IMR-90 (cell line): ENCODE measurements around the gene SLC4A9. TPM values are rescaled to one million over a fixed set of nuclear protein-coding genes. Genes with fewer than 3 reads are reported as not detected.

ENCODE experiments used
- ATAC-seq: fragments of 200-7000 bp; cut with Tn5 transposase; 2 replicates; pipeline ENCODE4 v1.9.1; 2020; ENCODE audit warnings: low read depth, mild to moderate bottlenecking, moderate library complexity
- BruUV-seq: library from RNA; stranded (reverse); fragments of 400-500 nt; replicated peaks from 2 replicates; lab custom pipeline; 2021; lab: Mats Ljungman, UMichigan
- CTCF ChIA-PET: fragments of 300-600 bp; formaldehyde crosslinking; extraction: SDS; loops from one replicate; lab custom pipeline; 2021; ENCODE audit warnings: antibody characterized with exemption; lab: Yijun Ruan, JAX
- POLR2A ChIA-PET: fragments of 300-600 bp; sonication (Branson Sonifier 250); formaldehyde crosslinking; loops from one replicate; lab custom pipeline; 2022; ENCODE audit warnings: antibody characterized with exemption; ENCODE audit not compliant: unreplicated experiment; lab: Charles Lee
- DNase-seq: peaks from one replicate; pipeline ENCODE4 v3.0.0; 2013
- H2AFZ ChIP-seq: replicated peaks from 2 replicates; pipeline ENCODE3; 2013; ENCODE audit warnings: low read length, mild to moderate bottlenecking; ENCODE audit not compliant: poor library complexity
- H2AK5ac ChIP-seq: 2 replicates; pipeline ENCODE4 v1.6.1; 2013; ENCODE audit warnings: low read depth, low read length, inconsistent platforms
- H2AK9ac ChIP-seq: replicated peaks from 2 replicates; pipeline ENCODE3; 2013; ENCODE audit warnings: mild to moderate bottlenecking, low read depth, low read length, moderate library complexity; ENCODE audit not compliant: poor library complexity
- H2BK120ac ChIP-seq: 2 replicates; pipeline ENCODE4 v1.6.1; 2013; ENCODE audit warnings: low read depth, low read length, inconsistent platforms
- H2BK15ac ChIP-seq: 3 replicates; pipeline ENCODE4 v1.6.1; 2013; ENCODE audit warnings: low read depth, low read length, inconsistent platforms
- H2BK20ac ChIP-seq: 2 replicates; pipeline ENCODE4 v1.6.1; 2013; ENCODE audit warnings: low read depth, mild to moderate bottlenecking, inconsistent platforms, low read length, moderate library complexity
- H2BK5ac ChIP-seq: 2 replicates; pipeline ENCODE4 v1.6.1; 2013; ENCODE audit warnings: mild to moderate bottlenecking, low read depth, low read length, inconsistent platforms; ENCODE audit not compliant: poor library complexity, severe bottlenecking
- H3K14ac ChIP-seq: replicated peaks from 2 replicates; pipeline ENCODE4 v1.6.1; 2013; ENCODE audit warnings: low read depth, low read length, inconsistent platforms
- H3K18ac ChIP-seq: 2 replicates; pipeline ENCODE4 v1.6.1; 2013; ENCODE audit warnings: low read depth, low read length, control low read depth
- H3K23ac ChIP-seq: 2 replicates; pipeline ENCODE4 v1.6.1; 2013; ENCODE audit warnings: low read depth, low read length, inconsistent platforms
- H3K27ac ChIP-seq: 2 replicates; pipeline ENCODE4 v1.5.1; 2013; ENCODE audit warnings: mild to moderate bottlenecking, control low read depth, low read length; ENCODE audit not compliant: insufficient read depth
- H3K27me3 ChIP-seq: 2 replicates; pipeline ENCODE4 v1.6.1; 2013; ENCODE audit warnings: low read length; ENCODE audit not compliant: control insufficient read depth, insufficient read depth
- H3K36me3 ChIP-seq: 2 replicates; pipeline ENCODE4 v1.6.1; 2013; ENCODE audit warnings: low read length, mixed read lengths; ENCODE audit not compliant: control insufficient read depth, insufficient read depth
- H3K4ac ChIP-seq: 2 replicates; pipeline ENCODE4 v1.6.1; 2013; ENCODE audit warnings: low read depth, low read length, inconsistent platforms
- H3K4me1 ChIP-seq: 2 replicates; pipeline ENCODE4 v1.6.1; 2013; ENCODE audit warnings: low read length, mixed read lengths; ENCODE audit not compliant: control insufficient read depth, insufficient read depth
- H3K4me2 ChIP-seq: 2 replicates; pipeline ENCODE4 v1.6.1; 2013; ENCODE audit warnings: low read depth, mild to moderate bottlenecking, control low read depth, low read length, moderate library complexity
- H3K4me3 ChIP-seq: 2 replicates; pipeline ENCODE4 v1.5.1; 2013; ENCODE audit warnings: low read depth, mild to moderate bottlenecking, control low read depth, low read length, moderate library complexity; ENCODE audit not compliant: insufficient read depth
- H3K56ac ChIP-seq: 2 replicates; pipeline ENCODE4 v1.6.1; 2013; ENCODE audit warnings: low read length, inconsistent platforms; ENCODE audit not compliant: insufficient read depth; ENCODE audit errors: extremely low read depth
- H3K79me1 ChIP-seq, 2 experiments: 2 replicates each; pipeline ENCODE4 v1.6.1; 2013; ENCODE audit warnings: low read length in 2 of 2, inconsistent platforms in 1 of 2, low read depth in 1 of 2
- H3K9ac ChIP-seq: 2 replicates; pipeline ENCODE4 v1.6.1; 2013; ENCODE audit warnings: low read depth, low read length, control low read depth
- H3K9me1 ChIP-seq: 2 replicates; pipeline ENCODE4 v1.6.1; 2013; ENCODE audit warnings: low read length, inconsistent platforms; ENCODE audit not compliant: insufficient read depth
- H3K9me3 ChIP-seq: 2 replicates; pipeline ENCODE4 v1.6.1; 2013; ENCODE audit warnings: low read length; ENCODE audit not compliant: control insufficient read depth, insufficient read depth
- H4K20me1 ChIP-seq: 2 replicates; pipeline ENCODE4 v1.6.1; 2013; ENCODE audit warnings: low read length, inconsistent platforms; ENCODE audit not compliant: insufficient read depth
- H4K5ac ChIP-seq: 2 replicates; pipeline ENCODE4 v1.6.1; 2013; ENCODE audit warnings: mild to moderate bottlenecking, low read depth, low read length, control low read depth
- H4K8ac ChIP-seq, 2 experiments: 2 replicates each; pipeline ENCODE4 v1.6.1; 2013; ENCODE audit warnings: low read depth in 2 of 2, low read length in 2 of 2, control low read depth in 1 of 2, inconsistent platforms in 1 of 2
- H4K91ac ChIP-seq: 2 replicates; pipeline ENCODE4 v1.6.1; 2013; ENCODE audit warnings: low read depth, low read length, inconsistent platforms; ENCODE audit not compliant: insufficient read depth
- CEBPB ChIP-seq: IDR thresholded peaks from 2 replicates; pipeline ENCODE4 v1.6.1; 2012; ENCODE audit warnings: low read depth, low read length, improper control_type of control experiment
- CHD1 ChIP-seq: IDR thresholded peaks from 2 replicates; pipeline ENCODE4 v1.6.1; 2012; ENCODE audit warnings: low read depth, low read length, improper control_type of control experiment
- FOS ChIP-seq: fragments of 150-350 bp; IDR thresholded peaks from 2 replicates; pipeline ENCODE4 v1.6.1; 2016; ENCODE audit warnings: low read depth, low read length
- MAFK ChIP-seq: IDR thresholded peaks from 2 replicates; pipeline ENCODE4 v1.6.1; 2012; ENCODE audit warnings: low read depth, low read length, improper control_type of control experiment
- MXI1 ChIP-seq: IDR thresholded peaks from 2 replicates; pipeline ENCODE4 v1.6.1; 2012; ENCODE audit warnings: low read depth, mild to moderate bottlenecking, low read length, moderate library complexity, borderline replicate concordance
- NFE2L2 ChIP-seq: fragments of 150-350 bp; IDR thresholded peaks from 2 replicates; pipeline ENCODE4 v1.6.1; 2016; ENCODE audit warnings: low read depth, mild to moderate bottlenecking, low read length
- POLR2A ChIP-seq: IDR thresholded peaks from 2 replicates; pipeline ENCODE4 v1.6.1; 2012; ENCODE audit warnings: mild to moderate bottlenecking, low read depth, low read length
- RAD21 ChIP-seq: IDR thresholded peaks from 2 replicates; pipeline ENCODE4 v1.6.1; 2012; ENCODE audit warnings: low read length, improper control_type of control experiment
- RCOR1 ChIP-seq: IDR thresholded peaks from 2 replicates; pipeline ENCODE4 v1.6.1; 2012; ENCODE audit warnings: mild to moderate bottlenecking, low read length, improper control_type of control experiment; ENCODE audit not compliant: insufficient replicate concordance
- RFX5 ChIP-seq: IDR thresholded peaks from 2 replicates; pipeline ENCODE4 v1.8.0; 2012; ENCODE audit warnings: low read depth, mild to moderate bottlenecking, low read length, moderate library complexity
- SMC3 ChIP-seq: fragments of 150-350 bp; IDR thresholded peaks from 2 replicates; pipeline ENCODE4 v1.6.1; 2016; ENCODE audit warnings: low read depth, mild to moderate bottlenecking, antibody characterized with exemption, low read length, moderate library complexity
- WGBS, 2 experiments: methylation state at CpG; one replicate each; pipeline versions ENCODE4 v1.1.5 to v1.1.7; 2013; ENCODE audit warnings: missing lambda C conversion rate in 2 of 2; ENCODE audit not compliant: insufficient read length in 1 of 2; ENCODE audit errors: extremely low coverage in 2 of 2; 5-methylcytosine and 5-hydroxymethylcytosine counted together
- dilution Hi-C: fragments of 300-500 bp; cut with HindIII; formaldehyde crosslinking; loops from one replicate; pipeline ENCODE4 v1.14.3; 2018; ENCODE audit warnings: low sequenced_read_pairs; ENCODE audit not compliant: unreplicated experiment
- in situ Hi-C: fragments of 300-500 bp; cut with MboI; formaldehyde crosslinking; loops from 3 replicates; pipeline ENCODE4 v1.14.3; 2019; ENCODE audit warnings: low sequenced_read_pairs, inconsistent platforms, mixed read lengths
- intact Hi-C: fragments of 100-400 bp; cut with micrococcal nuclease; formaldehyde crosslinking; loops from 2 replicates; pipeline ENCODE4 v1.10.0; 2022
- polyA plus RNA-seq, 3 experiments: library from polyadenylated mRNA; depleted of rRNA; stranded (reverse); fragments of >200 nt; gene quantifications; 2 replicates each; pipeline ENCODE4 v1.2.3, GENCODE V29; 2012; ENCODE audit warnings: low replicate concordance in 1 of 3
- total RNA-seq: library from RNA; depleted of rRNA; stranded (reverse); fragments of >200 nt; gene quantifications from 2 replicates; pipeline ENCODE4 v1.2.3, GENCODE V29; 2012
- TF ChIP-seq, protein P1 (sequence below): fragments of 150-350 bp; IDR thresholded peaks from 2 replicates; pipeline ENCODE4 v1.6.1; 2017; ENCODE audit warnings: mild to moderate bottlenecking, antibody characterized with exemption, low read length, low read depth
- TF ChIP-seq, protein P2 (sequence below): fragments of 150-350 bp; IDR thresholded peaks from 2 replicates; pipeline ENCODE4 v1.6.1; 2016; ENCODE audit warnings: low read depth, mild to moderate bottlenecking, low read length, moderate library complexity, borderline replicate concordance
- TF ChIP-seq, protein P3 (sequence below): conservative IDR thresholded peaks from 2 replicates; pipeline ENCODE4 v1.5.1; 2012; ENCODE audit warnings: mild to moderate bottlenecking, low read depth, low read length, improper control_type of control experiment

Gene SLC4A9
- total and polyA plus RNA-seq, 2 of the 4 experiments (the other 2 are of a cell fraction) = not detected

DNA sequence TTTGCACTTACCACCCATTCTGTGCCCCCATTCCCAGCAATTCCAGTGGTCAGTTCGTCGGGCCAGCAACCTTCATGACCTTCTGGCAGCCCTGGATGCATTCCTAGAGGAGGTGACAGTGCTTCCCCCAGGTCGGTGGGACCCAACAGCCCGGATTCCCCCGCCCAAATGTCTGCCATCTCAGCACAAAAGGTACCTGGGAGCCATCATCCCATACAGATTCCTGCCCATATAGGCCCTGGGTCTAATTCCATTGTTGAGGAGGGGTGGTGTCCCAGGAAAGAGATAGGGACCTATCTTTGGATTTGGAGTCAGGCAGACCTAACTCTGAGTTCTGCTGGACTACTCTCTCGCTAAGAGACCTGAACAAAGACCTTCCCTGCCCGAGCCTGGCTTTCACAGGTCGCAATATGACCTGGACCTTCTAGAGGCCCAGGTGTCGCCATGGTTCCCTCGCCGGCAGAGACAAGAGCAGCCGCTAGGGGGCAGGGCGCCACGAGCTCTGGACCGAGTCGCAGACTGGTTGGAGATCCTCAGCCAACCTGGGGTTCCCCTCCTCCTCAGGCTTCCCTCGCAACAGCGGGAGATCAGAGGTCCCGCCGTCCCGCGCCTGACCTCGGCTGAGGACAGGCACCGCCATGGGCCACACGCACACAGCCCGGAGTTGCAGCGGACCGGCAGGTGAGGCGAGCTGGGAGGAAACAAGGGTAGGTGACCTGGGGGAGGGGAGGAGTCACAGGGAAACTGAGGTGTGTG lies 3.1 kb downstream of the SLC4A9 start:
- peak; percentile 91 for ATAC-seq
- 4% methylated on average over 13 of the region's 29 CpGs; no CpG with 5 or more reads in 1 of the 2 experiments for WGBS, 2 experiments
- peak overlapping the region; percentile 88 for H2AK9ac ChIP-seq
- no peak overlapping the region for H2BK15ac ChIP-seq
- no peak overlapping the region for H3K56ac ChIP-seq
- DNase-seq = peak; percentile 46
- H2BK120ac ChIP-seq = no peak overlapping the region
- H3K4me2 ChIP-seq = peak overlapping the region; percentile 82
- no peak overlapping the region for H3K18ac ChIP-seq
- no peaks in the 10 kb centered on the region for H3K4me1 ChIP-seq
- H4K5ac ChIP-seq = no peak overlapping the region
- H3K4me3 ChIP-seq = peak overlapping the region; percentile 26
- H3K4ac ChIP-seq = peak overlapping the region; percentile 9; the same call in 1 of the 2 replicates
- dilution Hi-C loops = no loop called here
- H3K9me3 ChIP-seq = no peaks in the 10 kb centered on the region
- in situ Hi-C loops = loop anchor here (25.0 kb wide), 1 partner anchor 576 kb away; the partner anchor contains the start of gene PSD2
- intact Hi-C loops = loop anchor here (2.0 kb wide), 1 partner anchor 358 kb away; no protein-coding TSS in a partner anchor
- no peaks in the 10 kb centered on the region for H4K20me1 ChIP-seq
- H3K27ac ChIP-seq = no peak overlapping the region
- no peak overlapping the region for H3K23ac ChIP-seq
- H2BK20ac ChIP-seq = no peak overlapping the region
- no peaks in the 10 kb centered on the region for H3K9me1 ChIP-seq
- H3K27me3 ChIP-seq = peaks cover 17% of the 10 kb centered on the region; the same call in 1 of the 2 replicates
- no peak overlapping the region for H3K14ac ChIP-seq
- BruUV-seq = no TSS peak
- H4K8ac ChIP-seq = no peak overlapping the region
- ChIA-PET POLR2A (interaction anchor here (0.6 kb wide), 1 partner anchor 1827 kb away, joined by 3 read pairs; no protein-coding TSS in a partner anchor), CTCF (interaction anchor here (0.5 to 1.5 kb wide), 11 partner anchors 9 to 171 kb away, joined by 3 to 10 read pairs (median 3); partner anchors contain the start of gene ANKHD1)
- H3K9ac ChIP-seq = 0 out of 2 replicates have a peak overlapping the region, but pooled peaks have one; percentile 1
- no peaks in the 10 kb centered on the region for H3K79me1 ChIP-seq
- H3K36me3 ChIP-seq = no peaks in the 10 kb centered on the region
- no peak overlapping the region for H4K91ac ChIP-seq
- no peak overlapping the region for H2AK5ac ChIP-seq
- H2AFZ ChIP-seq = peak overlapping the region; percentile 97
- no peak overlapping the region for H2BK5ac ChIP-seq
- TF ChIP-seq SMC3 (peak; percentile 34; the same call in 1 of the 2 replicates), RCOR1 (no peak), MXI1 (no peak), MAFK (no peak), CEBPB (no peak), RAD21 (peak; percentile 58), POLR2A (no peak), RFX5 (no peak), CHD1 (no peak), NFE2L2 (no peak), FOS (no peak)
- TF ChIP-seq, protein P1, sequence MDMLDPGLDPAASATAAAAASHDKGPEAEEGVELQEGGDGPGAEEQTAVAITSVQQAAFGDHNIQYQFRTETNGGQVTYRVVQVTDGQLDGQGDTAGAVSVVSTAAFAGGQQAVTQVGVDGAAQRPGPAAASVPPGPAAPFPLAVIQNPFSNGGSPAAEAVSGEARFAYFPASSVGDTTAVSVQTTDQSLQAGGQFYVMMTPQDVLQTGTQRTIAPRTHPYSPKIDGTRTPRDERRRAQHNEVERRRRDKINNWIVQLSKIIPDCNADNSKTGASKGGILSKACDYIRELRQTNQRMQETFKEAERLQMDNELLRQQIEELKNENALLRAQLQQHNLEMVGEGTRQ = no peak
- TF ChIP-seq, protein P2, sequence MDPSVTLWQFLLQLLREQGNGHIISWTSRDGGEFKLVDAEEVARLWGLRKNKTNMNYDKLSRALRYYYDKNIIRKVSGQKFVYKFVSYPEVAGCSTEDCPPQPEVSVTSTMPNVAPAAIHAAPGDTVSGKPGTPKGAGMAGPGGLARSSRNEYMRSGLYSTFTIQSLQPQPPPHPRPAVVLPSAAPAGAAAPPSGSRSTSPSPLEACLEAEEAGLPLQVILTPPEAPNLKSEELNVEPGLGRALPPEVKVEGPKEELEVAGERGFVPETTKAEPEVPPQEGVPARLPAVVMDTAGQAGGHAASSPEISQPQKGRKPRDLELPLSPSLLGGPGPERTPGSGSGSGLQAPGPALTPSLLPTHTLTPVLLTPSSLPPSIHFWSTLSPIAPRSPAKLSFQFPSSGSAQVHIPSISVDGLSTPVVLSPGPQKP = no peak
- TF ChIP-seq, protein P3, sequence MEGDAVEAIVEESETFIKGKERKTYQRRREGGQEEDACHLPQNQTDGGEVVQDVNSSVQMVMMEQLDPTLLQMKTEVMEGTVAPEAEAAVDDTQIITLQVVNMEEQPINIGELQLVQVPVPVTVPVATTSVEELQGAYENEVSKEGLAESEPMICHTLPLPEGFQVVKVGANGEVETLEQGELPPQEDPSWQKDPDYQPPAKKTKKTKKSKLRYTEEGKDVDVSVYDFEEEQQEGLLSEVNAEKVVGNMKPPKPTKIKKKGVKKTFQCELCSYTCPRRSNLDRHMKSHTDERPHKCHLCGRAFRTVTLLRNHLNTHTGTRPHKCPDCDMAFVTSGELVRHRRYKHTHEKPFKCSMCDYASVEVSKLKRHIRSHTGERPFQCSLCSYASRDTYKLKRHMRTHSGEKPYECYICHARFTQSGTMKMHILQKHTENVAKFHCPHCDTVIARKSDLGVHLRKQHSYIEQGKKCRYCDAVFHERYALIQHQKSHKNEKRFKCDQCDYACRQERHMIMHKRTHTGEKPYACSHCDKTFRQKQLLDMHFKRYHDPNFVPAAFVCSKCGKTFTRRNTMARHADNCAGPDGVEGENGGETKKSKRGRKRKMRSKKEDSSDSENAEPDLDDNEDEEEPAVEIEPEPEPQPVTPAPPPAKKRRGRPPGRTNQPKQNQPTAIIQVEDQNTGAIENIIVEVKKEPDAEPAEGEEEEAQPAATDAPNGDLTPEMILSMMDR = peak; percentile 85
